Muscle layer of duodenum (tissue), 2 donors: ENCODE measurements around the gene ARID1B.
A peak's percentile ranks its signal among the peaks of the same experiment; 100 is the strongest.

Experiments used
- H3K27ac ChIP-seq: one replicate; pipeline ENCODE4 v1.7.0; 2013; ENCODE audit warnings: mild to moderate bottlenecking, low read length
- H3K27me3 ChIP-seq: one replicate; pipeline ENCODE4 v1.7.0; 2013; ENCODE audit warnings: low read depth, mild to moderate bottlenecking, control low read depth, low read length
- H3K36me3 ChIP-seq, 2 donors: one replicate each; pipeline ENCODE4 v1.7.0; 2013; ENCODE audit warnings: low read length in 2 of 2, control low read depth in 1 of 2, mild to moderate bottlenecking in 1 of 2; ENCODE audit not compliant: insufficient read depth in 2 of 2, control insufficient read depth in 1 of 2
- H3K4me1 ChIP-seq, 2 donors: one replicate each; pipeline ENCODE4 v1.7.0; 2013; ENCODE audit warnings: low read length in 2 of 2, mild to moderate bottlenecking in 2 of 2, control low read depth in 1 of 2, moderate library complexity in 1 of 2; ENCODE audit not compliant: insufficient read depth in 2 of 2, control insufficient read depth in 1 of 2
- H3K4me3 ChIP-seq, 2 donors: one replicate each; pipeline ENCODE4 v1.7.0; 2013; ENCODE audit warnings: low read length in 2 of 2, low read depth in 1 of 2, mild to moderate bottlenecking in 1 of 2
- H3K9me3 ChIP-seq, 2 donors: one replicate each; pipeline ENCODE4 v1.7.0; 2013; ENCODE audit warnings: low read length in 2 of 2, control low read depth in 1 of 2, mild to moderate bottlenecking in 1 of 2; ENCODE audit not compliant: control insufficient read depth in 1 of 2
- donor health status: healthy.

ARID1B gene

GRCh38 chr6:156814036-156814581 lies 36.9 kb downstream of the ARID1B start:
- no peaks in the 10 kb centered on the region for H3K27me3 ChIP-seq
- H3K4me1 ChIP-seq = peaks cover 0 to 44% of the 10 kb centered on the region in 2 donors
- H3K9me3 ChIP-seq = peaks cover 0 to 4% of the 10 kb centered on the region in 2 donors
- H3K36me3 ChIP-seq = no peaks in the 10 kb centered on the region
- H3K4me3 ChIP-seq = no peak overlapping the region
- H3K27ac ChIP-seq = no peak overlapping the region

- H3K4me1 ChIP-seq = peaks cover 0 to 36% of the 10 kb centered on the region in 2 donors
- no peak overlapping the region for H3K4me3 ChIP-seq
- H3K27me3 ChIP-seq = no peaks in the 10 kb centered on the region
- H3K27ac ChIP-seq = no peak overlapping the region
- H3K36me3 ChIP-seq = no peaks in the 10 kb centered on the region
- no peaks in the 10 kb centered on the region for H3K9me3 ChIP-seq
Measured at GRCh38 chr6:156816505-156816904, 39.3 kb downstream of the ARID1B start.

GRCh38 chr6:156820089-156820798 lies 43.1 kb downstream of the ARID1B start:
- Histone ChIP-seq H3K4me3 (no peak overlapping the region), H3K4me1 (peaks cover 0 to 41% of the 10 kb centered on the region in 2 donors), H3K27ac (no peak overlapping the region), H3K9me3 (no peaks in the 10 kb centered on the region), H3K27me3 (no peaks in the 10 kb centered on the region), H3K36me3 (no peaks in the 10 kb centered on the region)

- Histone ChIP-seq H3K27ac (no peak overlapping the region), H3K9me3 (no peaks in the 10 kb centered on the region), H3K4me1 (peaks cover 0 to 35% of the 10 kb centered on the region in 2 donors), H3K27me3 (no peaks in the 10 kb centered on the region), H3K36me3 (no peaks in the 10 kb centered on the region), H3K4me3 (no peak overlapping the region)
Measured at GRCh38 chr6:156821707-156822106, 44.5 kb downstream of the ARID1B start.

GRCh38 chr6:156822747-156823206 lies 45.6 kb downstream of the ARID1B start:
- Histone ChIP-seq H3K4me3 (no peak overlapping the region), H3K27ac (no peak overlapping the region), H3K9me3 (no peaks in the 10 kb centered on the region), H3K36me3 (no peaks in the 10 kb centered on the region), H3K4me1 (peaks cover 0 to 30% of the 10 kb centered on the region in 2 donors), H3K27me3 (no peaks in the 10 kb centered on the region)

- Histone ChIP-seq H3K36me3 (peaks cover 0 to 1% of the 10 kb centered on the region in 2 donors), H3K4me1 (peaks cover 0 to 30% of the 10 kb centered on the region in 2 donors), H3K4me3 (no peak overlapping the region), H3K27ac (no peak overlapping the region), H3K9me3 (no peaks in the 10 kb centered on the region), H3K27me3 (no peaks in the 10 kb centered on the region)
Measured at GRCh38 chr6:156824142-156824541, 47.0 kb downstream of the ARID1B start.

- H3K4me1 ChIP-seq = peaks cover 0 to 30% of the 10 kb centered on the region in 2 donors
- no peak overlapping the region for H3K4me3 ChIP-seq
- H3K36me3 ChIP-seq = peaks cover 0 to 11% of the 10 kb centered on the region in 2 donors
- no peaks in the 10 kb centered on the region for H3K9me3 ChIP-seq
- no peaks in the 10 kb centered on the region for H3K27me3 ChIP-seq
- H3K27ac ChIP-seq = no peak overlapping the region
Measured at GRCh38 chr6:156825475-156825874, 48.3 kb downstream of the ARID1B start.

GRCh38 chr6:156826290-156826955 lies 49.2 kb downstream of the ARID1B start:
- Histone ChIP-seq H3K4me3 (no peak overlapping the region), H3K36me3 (peaks cover 0 to 11% of the 10 kb centered on the region in 2 donors), H3K27ac (no peak overlapping the region), H3K4me1 (peaks cover 0 to 26% of the 10 kb centered on the region in 2 donors), H3K27me3 (no peaks in the 10 kb centered on the region), H3K9me3 (no peaks in the 10 kb centered on the region)

- Histone ChIP-seq H3K36me3 (peaks cover 0 to 11% of the 10 kb centered on the region in 2 donors), H3K4me1 (peaks cover 4 to 22% of the 10 kb centered on the region in 2 donors), H3K4me3 (no peak overlapping the region), H3K27ac (no peak overlapping the region), H3K27me3 (no peaks in the 10 kb centered on the region), H3K9me3 (no peaks in the 10 kb centered on the region)
Measured at GRCh38 chr6:156827382-156827781, 50.2 kb downstream of the ARID1B start.

GRCh38 chr6:156828280-156828703 lies 51.1 kb downstream of the ARID1B start:
- peaks cover 0 to 11% of the 10 kb centered on the region in 2 donors for H3K36me3 ChIP-seq
- no peaks in the 10 kb centered on the region for H3K9me3 ChIP-seq
- peak overlapping the region; percentile 65 for H3K27ac ChIP-seq
- H3K27me3 ChIP-seq = no peaks in the 10 kb centered on the region
- H3K4me1 ChIP-seq = peaks cover 5 to 20% of the 10 kb centered on the region in 2 donors
- H3K4me3 ChIP-seq = no peak overlapping the region

- Histone ChIP-seq H3K27me3 (no peaks in the 10 kb centered on the region), H3K36me3 (peaks cover 0 to 11% of the 10 kb centered on the region in 2 donors), H3K27ac (no peak overlapping the region), H3K4me3 (no peak overlapping the region), H3K4me1 (peaks cover 5 to 29% of the 10 kb centered on the region in 2 donors), H3K9me3 (no peaks in the 10 kb centered on the region)
Measured at GRCh38 chr6:156830126-156830525, 52.9 kb downstream of the ARID1B start.
